HG03558 (cell line): ENCODE results near the gene TMEM200A.

Source experiments
- ATAC-seq: cut with Tn5 transposase; IDR thresholded peaks from one replicate; pipeline ENCODE4 v1.9.1; 2021; ENCODE audit warnings: moderate number of reproducible peaks; ENCODE audit not compliant: unreplicated experiment; ENCODE audit errors: extremely low read depth

Gene TMEM200A

DNA sequence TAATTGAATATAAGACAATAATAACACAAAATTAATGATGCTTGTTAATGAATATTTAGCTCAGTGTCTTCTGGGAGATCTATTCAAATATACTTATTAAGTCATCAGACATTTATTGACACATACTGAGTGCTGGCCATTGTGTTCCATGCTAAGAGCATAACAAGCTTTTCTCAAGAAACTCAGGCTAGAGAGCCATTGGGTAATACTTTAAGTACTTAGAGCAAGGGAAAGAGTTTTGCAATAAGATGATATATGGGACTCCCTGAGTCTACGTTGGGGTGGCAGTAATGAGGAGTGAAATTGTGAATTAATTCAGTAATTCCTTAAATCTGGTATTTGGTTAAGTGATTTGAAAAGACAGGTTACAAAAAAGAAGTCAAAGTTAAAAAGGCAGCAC is 11.1 kb downstream of the TMEM200A start:
- ATAC-seq, result no peak

- ATAC-seq, result no peak
Measured at GRCh38 chr6:130377371-130377770, 11.6 kb downstream of the TMEM200A start.

DNA sequence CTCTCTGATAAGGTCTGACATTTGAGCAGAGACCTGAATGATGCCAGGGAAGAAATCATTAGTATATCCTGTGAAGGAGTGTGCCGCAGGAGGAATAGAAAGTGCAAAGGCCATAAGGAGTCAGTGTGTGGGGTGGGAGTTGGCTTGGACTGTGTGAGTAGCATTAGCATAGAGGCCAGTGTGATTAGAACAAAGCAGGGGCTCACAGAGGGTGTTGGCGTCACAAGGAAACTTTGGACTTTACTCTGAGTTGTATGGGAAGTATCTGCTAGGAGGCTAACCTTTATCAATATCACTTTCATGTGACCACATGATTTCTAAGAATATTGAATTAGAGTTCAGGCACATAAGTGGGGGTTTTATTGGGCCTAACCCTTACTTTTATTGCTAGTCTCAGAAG is 12.1 kb downstream of the TMEM200A start:
- ATAC-seq, result no peak

DNA sequence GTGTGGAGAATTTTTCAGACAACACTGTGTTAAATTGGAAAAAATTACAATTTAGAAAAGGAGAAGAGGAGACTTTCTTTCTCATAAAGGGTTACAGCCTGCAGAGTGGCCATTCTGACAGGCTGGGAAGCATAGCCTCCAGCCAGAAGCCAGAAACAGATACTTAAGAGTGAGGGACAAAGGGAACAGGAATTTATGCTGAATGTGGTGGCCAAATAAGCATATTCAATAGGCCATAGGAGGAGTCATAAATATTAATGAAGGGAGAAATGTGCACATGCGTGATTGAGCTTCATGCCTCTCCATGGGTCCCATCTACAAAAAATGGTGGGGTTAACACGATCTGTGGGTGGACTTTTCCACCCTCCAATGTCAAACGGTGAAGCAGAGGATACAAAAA is 13.4 kb downstream of the TMEM200A start:
- no peak for ATAC-seq

DNA sequence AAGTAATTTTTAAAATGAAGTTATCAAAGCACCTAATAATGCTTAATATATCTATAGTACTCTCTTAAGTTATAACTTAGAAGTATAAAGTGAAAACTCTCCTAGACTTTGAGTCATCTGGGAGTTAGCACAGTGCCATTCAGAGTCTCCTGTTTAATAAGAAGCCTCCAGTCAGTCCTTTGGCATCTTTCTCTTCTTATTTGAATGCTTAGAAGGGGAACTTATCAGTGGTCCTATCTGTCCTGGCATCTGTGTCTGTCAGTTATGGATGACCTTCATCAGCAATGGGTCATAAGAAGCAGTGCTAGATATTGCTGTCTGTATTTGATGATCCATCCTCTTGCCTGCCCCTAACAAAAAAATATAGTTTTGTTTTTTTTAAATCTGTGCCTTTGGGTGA is 15.2 kb downstream of the TMEM200A start:
- no peak for ATAC-seq

DNA sequence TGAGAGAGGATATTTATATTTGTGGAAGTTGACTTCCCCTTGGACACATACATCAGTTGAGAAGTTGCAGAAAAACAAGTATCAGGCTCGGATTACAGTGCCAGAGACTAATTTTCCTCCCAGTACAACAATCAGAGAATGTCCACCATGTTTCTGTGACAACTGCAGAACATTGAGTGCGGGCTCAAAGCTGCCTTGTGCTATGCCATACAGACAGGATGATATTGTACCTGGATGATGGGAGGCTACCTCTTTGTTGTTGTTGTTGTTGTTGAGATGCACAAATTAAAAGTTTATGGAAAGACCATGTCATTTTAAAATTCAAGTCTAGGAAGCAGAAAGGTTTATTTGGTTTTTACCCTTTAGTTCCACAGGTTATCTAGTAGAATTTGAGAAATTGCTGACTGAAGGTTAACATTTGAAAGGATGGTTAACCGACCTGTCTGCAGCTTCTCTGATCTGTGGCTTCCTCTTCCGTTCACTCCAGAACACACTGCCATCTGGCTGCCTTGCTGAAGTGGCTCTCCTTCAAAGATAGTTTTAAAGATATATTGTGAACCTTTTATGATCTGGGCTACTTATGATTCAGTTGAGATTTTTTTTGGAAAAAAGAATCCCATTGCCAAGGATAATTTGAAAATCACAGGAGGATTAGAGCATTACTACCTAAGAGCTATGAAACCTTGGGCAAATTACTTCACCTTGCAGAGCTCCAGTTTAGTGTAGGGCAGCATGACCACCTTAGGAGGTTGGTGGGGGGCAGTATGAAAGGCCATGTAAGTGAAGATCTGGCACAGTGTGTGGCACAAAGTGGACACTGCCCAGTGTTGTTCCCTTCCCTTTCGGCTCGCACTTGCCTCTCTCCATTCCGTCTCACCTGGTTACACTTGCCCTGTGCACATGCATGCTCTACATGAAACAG is 15.9 kb downstream of the TMEM200A start:
- ATAC-seq, result no peak

DNA sequence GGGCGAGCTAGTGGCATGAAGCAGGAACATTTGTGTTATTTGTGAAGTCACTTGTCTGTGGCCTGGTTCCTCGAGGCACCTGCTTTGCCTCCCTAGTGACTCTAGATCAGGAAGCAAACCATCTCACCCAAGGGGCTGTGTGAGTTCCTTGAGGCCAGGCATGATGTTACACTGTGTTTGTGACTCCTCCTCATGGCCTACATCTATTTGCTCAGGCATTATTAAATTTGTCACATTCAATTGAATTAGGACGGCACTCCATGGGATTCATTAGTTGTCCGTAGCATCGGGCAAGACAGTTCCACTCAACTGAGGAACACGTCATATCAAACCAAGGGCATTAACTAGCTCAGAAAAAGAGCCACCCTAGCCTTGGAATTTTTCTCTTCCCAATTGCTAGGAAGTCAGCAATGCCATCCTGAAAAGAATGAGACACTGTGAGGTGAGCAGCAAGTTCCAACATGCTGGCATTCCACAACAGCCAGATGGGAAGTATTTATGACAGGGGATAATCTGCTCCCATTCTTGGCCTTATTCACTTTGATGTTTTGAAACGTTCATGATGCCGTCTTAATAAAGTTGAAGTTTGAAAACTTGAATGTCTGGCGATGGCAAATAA is 17.2 kb downstream of the TMEM200A start:
- ATAC-seq, result no peak

- no peak for ATAC-seq
Measured at GRCh38 chr6:130385064-130385695, 19.4 kb downstream of the TMEM200A start.

GRCh38 chr6:130389142-130389541 is 23.3 kb downstream of the TMEM200A start:
- ATAC-seq, result no peak

- ATAC-seq, result no peak
Measured at GRCh38 chr6:130390890-130391289, 25.1 kb downstream of the TMEM200A start.

DNA sequence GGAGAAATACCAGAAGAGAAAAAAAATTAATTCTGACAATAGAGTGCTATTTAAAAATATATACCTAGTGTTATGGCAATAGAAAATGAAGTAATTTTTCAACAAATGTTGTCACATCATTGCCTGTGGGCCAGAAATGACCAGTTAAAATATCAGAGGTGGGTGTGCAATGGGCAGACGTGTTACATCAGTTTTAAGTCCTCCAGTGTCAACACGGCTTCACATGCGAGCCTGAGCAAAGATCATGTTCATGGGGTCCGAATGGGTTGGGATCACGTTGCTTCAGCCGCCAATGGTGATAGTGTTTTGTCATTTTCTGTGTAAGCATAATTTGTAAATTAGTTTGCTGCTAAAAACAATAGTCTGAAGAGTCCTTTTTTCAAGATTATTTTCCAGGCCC is 27.5 kb downstream of the TMEM200A start:
- ATAC-seq, result no peak

DNA sequence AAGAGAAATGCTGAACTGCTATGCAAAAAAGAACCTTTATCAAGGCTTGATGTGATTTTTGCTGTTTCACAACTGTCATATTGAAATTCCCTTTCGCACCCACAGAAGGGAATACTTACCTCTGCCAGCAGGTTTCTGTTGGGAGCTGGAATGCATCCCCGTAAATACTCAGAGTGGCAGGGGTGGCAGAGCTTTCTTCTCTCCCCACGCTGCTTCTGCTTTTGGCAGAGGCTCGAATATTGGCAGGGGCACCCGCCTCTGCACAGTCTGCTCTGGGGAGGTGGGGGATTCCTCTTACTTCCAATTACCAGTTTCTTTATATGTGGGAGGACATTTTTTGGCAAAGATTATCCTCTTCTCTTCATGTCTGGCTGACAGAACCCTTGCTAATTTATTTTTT is 28.4 kb downstream of the TMEM200A start:
- no peak for ATAC-seq

DNA sequence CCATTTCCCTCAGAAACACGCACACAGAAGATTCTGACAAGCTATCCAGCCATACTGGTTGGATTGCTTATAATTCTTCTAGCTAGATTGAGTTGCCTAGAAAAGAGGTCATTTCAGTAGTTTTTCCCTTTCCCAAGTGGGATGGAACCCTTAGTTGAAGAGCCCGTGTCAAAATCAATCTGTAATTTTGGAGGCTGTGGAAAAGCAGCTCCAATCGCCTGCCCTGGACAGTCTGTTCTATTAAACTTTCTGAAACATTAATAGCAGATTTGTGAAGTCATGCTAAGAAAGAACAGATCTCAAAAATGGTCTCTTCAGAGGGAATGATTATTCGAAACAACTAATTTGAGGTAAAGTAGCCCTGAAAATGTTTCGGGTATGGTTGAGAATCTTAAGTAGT is 29.3 kb downstream of the TMEM200A start:
- ATAC-seq, result no peak

DNA sequence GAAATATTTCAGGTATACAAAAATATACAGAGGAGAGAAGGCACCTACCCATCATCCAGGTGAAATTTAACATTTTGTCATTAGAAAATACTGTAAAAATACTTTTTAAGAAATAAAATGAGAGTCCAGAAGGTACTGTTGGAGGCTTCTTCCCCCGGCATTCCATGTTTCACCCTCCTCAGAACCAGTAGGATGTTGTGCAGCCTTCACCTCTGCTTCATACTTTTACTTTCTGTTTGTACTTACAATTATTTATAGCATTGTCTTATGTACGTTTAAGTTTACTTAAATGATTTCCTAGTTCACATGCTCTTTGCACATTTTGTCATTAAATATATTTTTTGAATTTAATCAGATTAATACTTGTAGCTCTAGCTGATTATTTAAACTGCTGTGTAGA is 30.9 kb downstream of the TMEM200A start:
- ATAC-seq, result no peak

- no peak for ATAC-seq
Measured at GRCh38 chr6:130405549-130405948, 39.7 kb downstream of the TMEM200A start.

GRCh38 chr6:130407032-130407431 is 41.2 kb downstream of the TMEM200A start:
- no peak for ATAC-seq

DNA sequence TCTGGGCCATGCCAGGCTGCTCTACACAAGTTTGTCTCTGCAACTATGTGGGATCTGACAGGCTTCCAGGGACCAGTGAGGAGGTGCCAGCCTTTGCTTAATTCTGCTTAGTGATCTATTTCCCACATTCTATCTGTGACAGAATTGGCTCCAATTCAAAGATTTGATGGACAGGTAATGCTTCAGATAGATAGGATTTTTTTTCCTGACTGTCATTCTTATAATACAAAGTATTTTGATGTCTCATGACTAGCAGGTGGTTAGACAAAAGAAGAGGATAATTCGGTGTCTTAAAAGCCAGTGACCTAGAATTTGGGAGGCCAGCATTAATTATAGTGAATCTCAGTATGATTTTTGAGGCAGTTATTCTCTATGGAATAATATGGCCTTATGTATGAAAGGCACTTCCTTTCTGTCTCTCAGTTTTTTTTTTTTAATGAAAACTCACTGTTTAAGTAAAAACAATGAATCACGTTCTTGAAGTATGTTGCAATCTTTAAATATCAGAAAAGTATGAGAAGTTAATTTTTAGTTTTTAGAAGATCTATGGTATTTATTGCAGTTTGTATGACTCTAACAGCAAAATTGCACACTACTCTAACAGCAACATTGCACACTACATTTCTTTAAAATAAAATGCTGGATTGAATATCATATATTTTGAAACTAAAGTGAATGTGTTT is 43.7 kb downstream of the TMEM200A start:
- no peak for ATAC-seq

DNA sequence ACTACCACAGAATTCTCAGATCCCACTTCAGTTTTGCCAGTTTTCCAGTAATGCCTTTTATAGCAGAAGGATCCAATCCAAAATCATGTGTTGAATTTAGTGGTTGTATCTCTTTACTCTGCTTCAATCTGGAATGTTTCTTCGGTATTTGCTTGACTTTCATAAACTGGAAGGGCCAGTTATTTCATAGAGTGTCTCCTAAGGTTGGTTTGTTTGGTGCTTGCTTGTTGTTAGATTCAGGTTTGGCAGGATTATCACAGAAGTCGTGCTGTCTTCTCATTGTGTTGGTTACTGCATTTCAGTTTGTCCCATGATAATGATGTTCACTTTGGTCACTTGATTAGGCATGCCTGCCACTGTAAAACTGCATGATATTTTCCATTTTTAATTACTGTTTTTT is 45.7 kb downstream of the TMEM200A start:
- ATAC-seq, result no peak

DNA sequence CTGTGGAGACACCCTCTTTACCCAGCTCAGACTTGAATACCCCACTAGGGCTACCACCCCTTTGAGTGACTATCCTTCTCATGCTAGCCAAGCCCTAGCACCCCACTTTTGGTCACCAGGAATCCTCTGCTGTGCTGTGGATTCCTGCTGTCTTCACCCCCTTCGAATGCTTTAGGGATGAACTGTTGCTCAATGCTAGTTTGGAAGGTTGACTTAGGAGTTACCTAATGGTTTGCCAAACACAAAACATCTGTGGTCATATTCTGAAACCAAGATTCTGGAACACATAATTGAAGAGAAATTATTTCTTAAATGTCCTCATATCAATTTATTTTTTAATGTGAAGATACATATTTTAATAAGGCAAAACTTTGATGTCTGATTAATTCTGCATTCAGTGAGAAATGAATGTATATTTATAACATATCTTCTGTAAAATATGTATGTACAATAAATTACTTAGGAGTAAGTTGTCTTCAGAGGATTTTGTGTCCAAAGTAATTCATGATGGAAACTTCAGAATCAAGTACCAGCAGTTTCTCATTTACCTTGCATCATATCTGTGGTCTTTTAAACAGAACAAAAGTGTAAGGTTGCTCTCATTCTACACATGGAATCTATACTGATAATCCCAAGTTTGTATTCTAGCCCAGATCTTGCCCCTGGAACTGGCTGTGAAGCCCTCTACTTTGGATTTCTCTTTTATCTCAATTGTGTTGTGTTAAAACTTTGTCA is 46.9 kb downstream of the TMEM200A start:
- no peak for ATAC-seq

GRCh38 chr6:130417951-130418350 is 52.1 kb downstream of the TMEM200A start:
- no peak for ATAC-seq
